ENCODE measurements around the gene FBXL16. TPM values are rescaled to one million over a fixed set of nuclear protein-coding genes. Genes with fewer than 3 reads are reported as not detected.

FBXL16 gene
- total RNA-seq, 1 donor from 2014 or later, result 0.53 TPM

- TF ChIP-seq CTCF (IDR thresholded peaks at IDR 0.05; ENCODE audit: insufficient read depth, low read length, severe bottlenecking), result no peak
- Histone ChIP-seq H3K36me3 (ENCODE audit: control insufficient read depth, insufficient read depth, low read length) (no peaks in the 10 kb centered on the region), H3K4me3 (ENCODE audit: low read depth, low read length) (no peak overlapping the region), H3K27me3 (ENCODE audit: control insufficient read depth, insufficient read depth, low read length) (peaks cover 40% of the 10 kb centered on the region)
- FAIRE-seq, result no peak
- DNase-seq (ENCODE audit: low read depth), result no peak
These were observed 2.2 kb downstream of the FBXL16 start for GRCh38 chr16:703406-703805.

GRCh38 chr16:702341-702740 lies 3.3 kb downstream of the FBXL16 start:
- H3K36me3 ChIP-seq (ENCODE audit: control insufficient read depth, insufficient read depth, low read length), result no peaks in the 10 kb centered on the region
- H3K4me3 ChIP-seq (ENCODE audit: low read depth, low read length), result no peak overlapping the region
- FAIRE-seq, result no peak
- no peak for DNase-seq (ENCODE audit: low read depth)
- H3K27me3 ChIP-seq (ENCODE audit: control insufficient read depth, insufficient read depth, low read length), result peaks cover 39% of the 10 kb centered on the region
- no peak for TF ChIP-seq CTCF (IDR thresholded peaks at IDR 0.05; ENCODE audit: insufficient read depth, low read length, severe bottlenecking)

GRCh38 chr16:700684-701584 lies 4.7 kb downstream of the FBXL16 start:
- no peak for TF ChIP-seq CTCF (IDR thresholded peaks at IDR 0.05; ENCODE audit: insufficient read depth, low read length, severe bottlenecking)
- peaks cover 32% of the 10 kb centered on the region for H3K27me3 ChIP-seq (ENCODE audit: control insufficient read depth, insufficient read depth, low read length)
- no peaks in the 10 kb centered on the region for H3K36me3 ChIP-seq (ENCODE audit: control insufficient read depth, insufficient read depth, low read length)
- FAIRE-seq, result no peak
- H3K4me3 ChIP-seq (ENCODE audit: low read depth, low read length), result no peak overlapping the region
- DNase-seq (ENCODE audit: low read depth), result no peak

GRCh38 chr16:698911-699671 lies 6.5 kb downstream of the FBXL16 start:
- TF ChIP-seq CTCF (IDR thresholded peaks at IDR 0.05; ENCODE audit: insufficient read depth, low read length, severe bottlenecking), result no peak
- no peak for DNase-seq (ENCODE audit: low read depth)
- Histone ChIP-seq H3K27me3 (ENCODE audit: control insufficient read depth, insufficient read depth, low read length) (peaks cover 30% of the 10 kb centered on the region), H3K36me3 (ENCODE audit: control insufficient read depth, insufficient read depth, low read length) (no peaks in the 10 kb centered on the region), H3K4me3 (ENCODE audit: low read depth, low read length) (no peak overlapping the region)
- no peak for FAIRE-seq

- DNase-seq (ENCODE audit: low read depth) (peak; percentile 63), FAIRE-seq (no peak)
- peaks cover 3% of the 10 kb centered on the region for H3K27me3 ChIP-seq (ENCODE audit: control insufficient read depth, insufficient read depth, low read length)
These were observed 10.1 kb downstream of the FBXL16 start for GRCh38 chr16:695355-696089.

More at GRCh38 chr16:695355-696089, 10.1 kb downstream of the FBXL16 start:
- H3K4me3 ChIP-seq (ENCODE audit: low read depth, low read length), result peak overlapping the region; percentile 33
- no peaks in the 10 kb centered on the region for H3K36me3 ChIP-seq (ENCODE audit: control insufficient read depth, insufficient read depth, low read length)
- no peak for TF ChIP-seq CTCF (IDR thresholded peaks at IDR 0.05; ENCODE audit: insufficient read depth, low read length, severe bottlenecking)

Data from bronchial epithelial cell (primary cell).